Trophoblast cell (in vitro differentiated cells and primary cell): ENCODE measurements around the gene PRKAA1.
A peak's percentile ranks its signal among the peaks of the same experiment; 100 is the strongest.
"Not testable (repeated sequence)": the region's sequence is repeated elsewhere in the genome, so short reads cannot be mapped to it uniquely, and the experiment has no call there.

ENCODE experiments used
- DNase-seq, 2 donors: peaks; one replicate each; pipeline ENCODE4 v3.0.0-alpha.2; 2016
- H2AFZ ChIP-seq: 2 replicates; pipeline ENCODE4 v1.6.1; 2013; ENCODE audit warnings: low read length, moderate library complexity, mild to moderate bottlenecking; ENCODE audit not compliant: insufficient read depth, poor library complexity
- H2AK5ac ChIP-seq: 2 replicates; pipeline ENCODE4 v1.6.1; 2013; ENCODE audit warnings: mild to moderate bottlenecking, low read length
- H2BK120ac ChIP-seq: 2 replicates; pipeline ENCODE4 v1.6.1; 2013; ENCODE audit warnings: low read length, mild to moderate bottlenecking, moderate library complexity; ENCODE audit not compliant: insufficient read depth, poor library complexity
- H2BK12ac ChIP-seq: 2 replicates; pipeline ENCODE4 v1.6.1; 2013; ENCODE audit warnings: mild to moderate bottlenecking, low read length, moderate library complexity
- H2BK5ac ChIP-seq: 2 replicates; pipeline ENCODE4 v1.6.1; 2013; ENCODE audit warnings: low read length, low read depth, moderate library complexity, mild to moderate bottlenecking; ENCODE audit not compliant: poor library complexity
- H3K14ac ChIP-seq: 2 replicates; pipeline ENCODE4 v1.6.1; 2013; ENCODE audit warnings: mild to moderate bottlenecking, low read length
- H3K18ac ChIP-seq: 2 replicates; pipeline ENCODE4 v1.6.1; 2013; ENCODE audit warnings: mild to moderate bottlenecking, low read length
- H3K23ac ChIP-seq: 2 replicates; pipeline ENCODE4 v1.6.1; 2013; ENCODE audit warnings: low read length
- H3K27ac ChIP-seq: 2 replicates; pipeline ENCODE4 v1.5.1; 2013; ENCODE audit warnings: low read depth, mild to moderate bottlenecking, inconsistent platforms, low read length, moderate library complexity
- H3K27me3 ChIP-seq: 2 replicates; pipeline ENCODE4 v1.6.1; 2013; ENCODE audit warnings: inconsistent platforms, mild to moderate bottlenecking, low read length, moderate library complexity; ENCODE audit not compliant: insufficient read depth
- H3K36me3 ChIP-seq, 2 experiments: 1 replicate in 1 of 2; 2 replicates in 1 of 2; pipeline ENCODE4 v1.6.1; 2013; ENCODE audit warnings: low read length in 2 of 2, mild to moderate bottlenecking in 2 of 2, moderate library complexity in 1 of 2; ENCODE audit not compliant: insufficient read depth in 2 of 2, control insufficient read depth in 1 of 2
- H3K4ac ChIP-seq: 2 replicates; pipeline ENCODE4 v1.6.1; 2013; ENCODE audit warnings: low read depth, mild to moderate bottlenecking, low read length, moderate library complexity
- H3K4me1 ChIP-seq, 2 experiments: 1 replicate in 1 of 2; 2 replicates in 1 of 2; pipeline ENCODE4 v1.6.1; 2013; ENCODE audit warnings: low read length in 2 of 2, mild to moderate bottlenecking in 2 of 2, moderate library complexity in 1 of 2; ENCODE audit not compliant: insufficient read depth in 2 of 2, control insufficient read depth in 1 of 2
- H3K4me2 ChIP-seq: 2 replicates; pipeline ENCODE4 v1.6.1; 2013; ENCODE audit warnings: inconsistent platforms, mild to moderate bottlenecking, low read length, moderate library complexity
- H3K4me3 ChIP-seq: 2 replicates; pipeline ENCODE4 v1.5.1; 2013; ENCODE audit warnings: mild to moderate bottlenecking, low read depth, low read length, inconsistent platforms
- H3K79me1 ChIP-seq: one replicate; pipeline ENCODE4 v1.6.1; 2013; ENCODE audit warnings: low read length
- H3K79me2 ChIP-seq: 2 replicates; pipeline ENCODE4 v1.6.1; 2013; ENCODE audit warnings: low read length, mild to moderate bottlenecking; ENCODE audit not compliant: control insufficient read depth, insufficient read depth, poor library complexity
- H3K9ac ChIP-seq: 2 replicates; pipeline ENCODE4 v1.6.1; 2013; ENCODE audit warnings: mild to moderate bottlenecking, low read length
- H3K9me3 ChIP-seq: 2 replicates; pipeline ENCODE4 v1.6.1; 2013; ENCODE audit warnings: low read depth, mild to moderate bottlenecking, control low read depth, inconsistent platforms, low read length; ENCODE audit not compliant: insufficient read depth
- H4K12ac ChIP-seq: 2 replicates; pipeline ENCODE4 v1.6.1; 2013; ENCODE audit warnings: low read depth, mild to moderate bottlenecking, low read length, moderate library complexity
- H4K8ac ChIP-seq: 2 replicates; pipeline ENCODE4 v1.6.1; 2013; ENCODE audit warnings: low read depth, mild to moderate bottlenecking, low read length, moderate library complexity
- H4K91ac ChIP-seq: one replicate; pipeline ENCODE4 v1.6.1; 2013; ENCODE audit warnings: low read depth, mild to moderate bottlenecking, low read length, moderate library complexity
- WGBS: extraction: QIAGEN DNeasy Blood & Tissue Kit; methylation state at CpG from one replicate; pipeline ENCODE4 v1.1.7; 2013; ENCODE audit warnings: missing lambda C conversion rate; ENCODE audit not compliant: insufficient read length, insufficient coverage; ENCODE audit errors: extremely low coverage; 5-methylcytosine and 5-hydroxymethylcytosine counted together

Gene PRKAA1

GRCh38 chr5:40734986-40735385, 63.2 kb downstream of the PRKAA1 start:
- H3K4me3 ChIP-seq, result no peak overlapping the region
- no peak overlapping the region for H2AFZ ChIP-seq
- no peak overlapping the region for H3K4ac ChIP-seq
- no peaks in the 10 kb centered on the region for H3K79me1 ChIP-seq
- H4K12ac ChIP-seq, result no peak overlapping the region
- no peak overlapping the region for H2BK120ac ChIP-seq
- no peak overlapping the region for H4K8ac ChIP-seq
- H2AK5ac ChIP-seq, result no peak overlapping the region
- peak in 1 of 2 donors; percentile 53 for DNase-seq
- H3K4me1 ChIP-seq, result peaks cover 0 to 2% of the 10 kb centered on the region in 2 experiments
- H3K27ac ChIP-seq, result no peak overlapping the region
- no peak overlapping the region for H3K23ac ChIP-seq
- H3K9me3 ChIP-seq, result no peaks in the 10 kb centered on the region
- H2BK5ac ChIP-seq, result no peak overlapping the region
- H3K18ac ChIP-seq, result no peak overlapping the region
- WGBS, result no CpG with 5 or more reads among the region's 2 CpGs
- peaks cover 0 to 2% of the 10 kb centered on the region in 2 experiments for H3K36me3 ChIP-seq
- no peak overlapping the region for H3K9ac ChIP-seq
- no peaks in the 10 kb centered on the region for H3K27me3 ChIP-seq
- no peak overlapping the region for H2BK12ac ChIP-seq
- H4K91ac ChIP-seq, result no peak overlapping the region
- no peak overlapping the region for H3K4me2 ChIP-seq
- H3K79me2 ChIP-seq, result no peaks in the 10 kb centered on the region
- no peak overlapping the region for H3K14ac ChIP-seq

GRCh38 chr5:40733879-40734563, 64.2 kb downstream of the PRKAA1 start:
- H4K12ac ChIP-seq, result no peak overlapping the region
- no peaks in the 10 kb centered on the region for H3K79me2 ChIP-seq
- no peak overlapping the region for H2BK120ac ChIP-seq
- H3K27me3 ChIP-seq, result no peaks in the 10 kb centered on the region
- peaks cover 0 to 2% of the 10 kb centered on the region in 2 experiments for H3K4me1 ChIP-seq
- H3K9ac ChIP-seq, result no peak overlapping the region
- H2BK5ac ChIP-seq, result no peak overlapping the region
- no peak overlapping the region for H3K23ac ChIP-seq
- no peak overlapping the region for H3K18ac ChIP-seq
- WGBS, result no CpG with 5 or more reads among the region's 3 CpGs
- H4K8ac ChIP-seq, result no peak overlapping the region
- H2AFZ ChIP-seq, result no peak overlapping the region
- no peak overlapping the region for H3K4me3 ChIP-seq
- DNase-seq, result no peak
- H2AK5ac ChIP-seq, result no peak overlapping the region
- no peak overlapping the region for H3K14ac ChIP-seq
- H3K4ac ChIP-seq, result no peak overlapping the region
- no peak overlapping the region for H4K91ac ChIP-seq
- H3K79me1 ChIP-seq, result no peaks in the 10 kb centered on the region
- no peaks in the 10 kb centered on the region for H3K9me3 ChIP-seq
- H2BK12ac ChIP-seq, result no peak overlapping the region
- H3K27ac ChIP-seq, result no peak overlapping the region
- H3K36me3 ChIP-seq, result no peaks in the 10 kb centered on the region
- no peak overlapping the region for H3K4me2 ChIP-seq

GRCh38 chr5:40733434-40733833, 64.7 kb downstream of the PRKAA1 start:
- Histone ChIP-seq H3K4me2 (no peak overlapping the region), H3K14ac (no peak overlapping the region), H2AFZ (no peak overlapping the region), H2BK5ac (no peak overlapping the region), H3K4me3 (no peak overlapping the region), H4K12ac (no peak overlapping the region), H3K23ac (no peak overlapping the region), H2BK120ac (no peak overlapping the region), H3K79me2 (no peaks in the 10 kb centered on the region), H4K91ac (no peak overlapping the region), H2AK5ac (no peak overlapping the region), H3K9ac (no peak overlapping the region), H3K4me1 (peaks cover 0 to 2% of the 10 kb centered on the region in 2 experiments), H3K27me3 (no peaks in the 10 kb centered on the region), H3K4ac (no peak overlapping the region), H2BK12ac (no peak overlapping the region), H3K18ac (no peak overlapping the region), H3K79me1 (no peaks in the 10 kb centered on the region), H3K9me3 (no peaks in the 10 kb centered on the region), H3K27ac (no peak overlapping the region), H3K36me3 (no peaks in the 10 kb centered on the region), H4K8ac (no peak overlapping the region)
- WGBS, result no CpG with 5 or more reads among the region's 2 CpGs
- no peak for DNase-seq

- not testable (repeated sequence) for H3K36me3 ChIP-seq, H2BK120ac ChIP-seq, H4K91ac ChIP-seq, H3K27ac ChIP-seq, H3K27me3 ChIP-seq, DNase-seq, H3K23ac ChIP-seq, H4K12ac ChIP-seq, H3K9ac ChIP-seq, H2BK12ac ChIP-seq, H2AFZ ChIP-seq, H2BK5ac ChIP-seq, H3K4me2 ChIP-seq, H4K8ac ChIP-seq, H3K79me2 ChIP-seq, H3K18ac ChIP-seq, H2AK5ac ChIP-seq, H3K4me3 ChIP-seq, H3K4me1 ChIP-seq, H3K9me3 ChIP-seq, H3K14ac ChIP-seq, H3K4ac ChIP-seq, H3K79me1 ChIP-seq
- no CpG with 5 or more reads among the region's 37 CpGs for WGBS
Observed at GRCh38 chr5:40722497-40722911, 75.7 kb downstream of the PRKAA1 start.
